ENCODE measurements around the gene RMP24.
"Not testable (repeated sequence)": the region's sequence is repeated elsewhere in the genome, so short reads cannot be mapped to it uniquely, and the experiment has no call there.

Gene RMP24

GRCh38 chr18:35972197-35973000 is at the start of gene RMP24:
Gene RMP24, plus strand, starts transcription at chr18:35972679.
- peak; percentile 87 to 95 (median 91) for DNase-seq

- DNase-seq, result no peak
Observed at GRCh38 chr18:35923939-35924684, 48.4 kb upstream of the RMP24 start.

- no peak for DNase-seq
Observed at GRCh38 chr18:35926884-35927283, 45.6 kb upstream of the RMP24 start.

DNA sequence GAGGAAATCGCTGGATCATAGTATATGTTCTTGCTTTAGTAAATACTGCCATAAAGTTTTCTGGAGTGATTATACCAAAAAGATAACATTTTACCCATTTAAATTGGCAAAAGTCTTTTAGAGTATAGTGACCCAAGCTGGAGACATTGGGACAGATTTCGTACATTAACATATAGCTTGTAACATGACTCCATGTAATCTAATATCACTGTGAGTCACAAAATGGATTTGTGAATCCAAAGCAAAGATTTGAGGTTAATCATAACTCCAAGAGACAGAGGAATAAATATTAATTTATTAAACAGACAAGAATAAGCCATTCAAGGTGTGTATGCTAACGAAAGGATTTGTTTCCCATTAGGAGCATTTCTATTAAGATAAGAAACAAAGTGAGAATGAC is 45.0 kb upstream of the RMP24 start:
- DNase-seq, result no peak

DNA sequence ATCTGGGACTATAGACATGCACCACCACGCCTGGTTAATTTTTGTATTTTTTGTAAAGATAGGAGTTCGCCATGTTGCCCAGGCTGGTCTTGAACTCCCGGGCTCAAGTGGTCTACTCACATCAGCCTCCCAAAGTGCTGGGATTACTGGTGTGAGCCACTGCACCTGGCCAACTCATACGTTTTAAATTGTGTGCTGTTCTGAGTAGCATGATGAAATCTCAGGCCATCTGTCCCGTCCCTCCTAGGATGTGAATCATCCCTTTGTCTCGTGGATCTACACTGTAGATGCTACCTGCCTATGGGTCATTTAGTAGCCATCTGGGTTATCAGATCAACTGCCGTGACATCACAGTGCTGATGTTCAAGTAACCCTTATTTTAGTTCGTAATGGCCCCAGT is 38.5 kb upstream of the RMP24 start:
- DNase-seq, result no peak

DNA sequence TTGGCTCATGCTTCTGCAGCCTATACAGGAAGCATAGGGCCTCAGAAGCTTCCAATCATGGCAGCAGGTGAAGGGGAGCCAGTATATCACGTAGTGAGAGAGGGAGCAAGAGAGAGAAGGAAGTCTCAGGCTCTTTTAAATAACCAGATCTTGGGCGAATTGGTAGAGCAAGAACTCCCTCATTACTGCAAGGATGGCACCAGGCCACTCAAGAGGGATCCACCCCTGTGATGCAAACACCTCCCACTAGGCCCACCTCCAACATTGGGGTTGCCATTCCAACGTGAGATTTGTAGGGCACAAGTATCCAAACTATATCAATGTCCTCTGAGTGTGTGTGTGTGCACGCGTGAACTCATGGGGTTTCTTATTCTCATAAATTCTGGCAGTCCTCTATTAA is 37.6 kb upstream of the RMP24 start:
- DNase-seq, result no peak

GRCh38 chr18:35935805-35936204 is 36.7 kb upstream of the RMP24 start:
- no peak for DNase-seq

GRCh38 chr18:35936951-35937350 is 35.5 kb upstream of the RMP24 start:
- DNase-seq, result no peak

DNA sequence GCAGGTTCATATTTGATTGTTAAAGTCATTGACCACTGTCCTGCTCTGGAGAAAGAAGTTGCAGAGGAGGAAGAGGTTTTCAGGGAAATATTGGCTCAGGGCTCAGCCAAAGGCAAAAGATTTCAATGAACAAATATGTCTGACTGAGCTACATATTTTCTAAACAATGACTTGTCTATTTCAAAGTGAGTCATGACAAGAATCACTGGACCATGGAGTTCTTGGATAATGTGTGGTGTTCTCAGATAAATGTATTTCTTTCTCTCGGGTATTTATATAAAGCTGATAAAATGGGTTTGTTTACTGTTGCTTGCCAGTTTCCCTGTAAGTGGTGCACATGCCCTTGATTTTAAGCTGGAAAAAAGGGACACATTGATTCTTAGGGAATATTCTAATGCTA is 34.3 kb upstream of the RMP24 start:
- DNase-seq, result no peak

DNA sequence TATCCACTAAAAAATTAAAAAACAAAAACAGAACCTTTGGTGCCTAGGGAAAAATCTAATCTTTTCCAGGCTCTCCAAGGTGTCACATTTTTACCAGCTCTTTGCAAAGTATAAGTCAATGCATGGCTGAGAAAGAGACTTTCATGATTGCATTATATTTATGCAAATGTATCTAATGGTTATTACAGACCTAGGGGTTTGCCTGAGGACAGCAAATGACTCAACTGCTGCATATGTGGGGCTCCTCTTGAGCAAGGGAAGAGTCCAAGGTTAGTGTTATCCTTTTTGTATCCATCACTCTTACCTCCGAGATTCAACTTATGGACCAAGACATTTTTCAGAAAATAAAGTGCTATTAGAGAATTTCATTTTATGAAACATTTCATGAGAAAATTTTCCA is 33.9 kb upstream of the RMP24 start:
- no peak for DNase-seq

DNA sequence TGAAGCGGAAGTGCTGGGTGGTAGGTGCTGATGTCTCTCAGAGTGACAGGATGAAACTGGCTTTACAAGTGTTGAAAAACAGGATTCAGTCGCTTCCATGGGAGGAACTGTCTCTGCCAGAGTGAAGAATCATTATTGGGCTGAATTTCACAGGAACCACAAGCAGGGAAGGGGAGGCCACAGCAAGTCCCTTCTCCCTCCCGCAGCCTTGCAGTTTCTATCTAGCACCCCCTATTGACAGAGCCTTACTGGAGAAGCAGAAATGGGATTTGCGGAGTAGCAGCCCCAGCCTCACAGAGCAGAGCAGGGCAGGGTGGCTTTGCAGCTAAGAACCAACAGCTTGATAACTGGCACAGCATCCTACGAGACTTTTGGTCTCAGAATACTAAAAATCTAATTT is 33.3 kb upstream of the RMP24 start:
- DNase-seq, result no peak

- no peak for DNase-seq
Observed at GRCh38 chr18:35941299-35941698, 31.2 kb upstream of the RMP24 start.

GRCh38 chr18:35942133-35942532 is 30.3 kb upstream of the RMP24 start:
- no peak for DNase-seq

GRCh38 chr18:35942661-35943060 is 29.8 kb upstream of the RMP24 start:
- no peak for DNase-seq

DNA sequence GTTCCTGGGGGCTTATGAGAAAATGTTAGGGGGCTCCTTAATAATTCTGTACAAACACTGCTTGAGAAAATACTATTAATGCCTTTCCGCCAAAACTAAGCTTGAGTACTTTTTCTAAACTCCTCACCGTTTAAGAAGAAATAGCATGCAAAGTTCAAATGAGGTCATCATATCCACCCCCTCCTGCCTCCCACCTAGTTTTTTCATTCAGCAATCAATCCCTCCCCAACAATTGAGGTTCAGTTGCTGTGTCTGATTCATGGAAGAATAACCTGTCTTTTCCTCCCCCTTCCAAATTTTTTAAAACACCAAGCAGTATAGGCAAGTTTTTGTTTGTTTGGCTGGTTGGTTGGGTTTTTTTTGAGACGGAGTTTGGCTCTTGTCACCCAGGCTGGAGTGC is 24.4 kb upstream of the RMP24 start:
- no peak for DNase-seq

- DNase-seq, result no peak
Observed at GRCh38 chr18:35949090-35949489, 23.4 kb upstream of the RMP24 start.

DNA sequence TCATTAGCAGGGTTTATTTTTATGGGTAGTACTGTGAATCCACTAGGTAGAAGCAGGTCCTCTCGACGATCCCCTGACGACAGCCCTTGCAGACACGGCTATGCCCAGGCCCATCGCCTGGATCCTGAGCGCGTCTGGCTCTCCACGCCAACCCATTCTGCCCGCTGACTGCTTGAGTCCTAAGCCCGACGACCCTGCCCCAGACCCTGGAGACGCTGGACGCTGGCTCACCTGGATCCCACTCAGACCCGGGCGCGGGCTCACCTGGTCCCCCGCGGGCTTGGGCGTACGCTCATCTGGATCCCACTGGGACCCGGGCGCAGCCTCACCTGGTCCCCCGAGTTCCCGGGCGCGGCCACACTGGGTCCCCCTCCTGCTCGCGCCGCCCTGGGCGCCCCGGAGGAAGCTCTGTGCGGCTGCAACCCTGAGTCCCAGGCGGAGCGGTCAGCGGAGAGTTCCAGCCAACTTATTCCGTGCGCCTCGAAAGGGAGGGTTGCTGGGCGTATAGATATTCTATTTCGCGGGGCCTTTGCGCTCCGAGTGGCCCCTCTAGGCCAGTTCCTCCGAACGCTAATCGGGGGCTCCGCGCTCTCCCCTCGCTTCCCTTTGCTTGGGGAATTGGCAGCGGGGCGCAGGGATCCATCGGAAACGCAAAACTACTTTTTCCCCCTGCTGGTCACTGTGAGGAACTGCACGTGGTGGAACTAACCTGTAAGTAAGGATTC is 22.4 kb upstream of the RMP24 start:
- peak; percentile 12 to 47 (median 26) for DNase-seq

- DNase-seq, result no peak
Observed at GRCh38 chr18:35950628-35950982, 21.9 kb upstream of the RMP24 start.

GRCh38 chr18:35953688-35954087 is 18.8 kb upstream of the RMP24 start:
- DNase-seq, result no peak

- no peak for DNase-seq
Observed at GRCh38 chr18:35956226-35956625, 16.3 kb upstream of the RMP24 start.

GRCh38 chr18:35962320-35962719 is 10.2 kb upstream of the RMP24 start:
- DNase-seq, result no peak

DNA sequence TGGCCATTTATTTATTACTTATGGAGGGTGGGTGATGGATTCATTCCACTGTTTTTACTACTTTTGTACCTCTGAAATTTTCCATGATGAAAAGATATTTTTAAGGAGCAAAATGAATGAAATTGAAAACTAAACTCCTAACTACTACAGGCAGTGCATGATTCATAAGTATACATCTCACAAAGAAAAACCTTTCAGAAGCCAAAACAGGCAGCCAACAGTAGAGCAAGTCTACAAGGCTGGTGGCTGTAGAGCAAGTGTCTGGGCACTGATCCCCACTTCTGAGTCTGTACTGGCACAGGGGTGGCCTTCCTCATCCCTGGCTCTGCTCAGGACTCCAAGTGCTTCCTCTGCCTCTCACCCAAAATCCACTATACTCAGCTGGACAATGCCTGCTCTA is 8.2 kb upstream of the RMP24 start:
- no peak for DNase-seq

- not testable (repeated sequence) for DNase-seq
Observed at GRCh38 chr18:35967866-35968265, 4.6 kb upstream of the RMP24 start.
